HG02870 (cell line): ENCODE measurements around the gene FAAP24.
"Not testable (repeated sequence)": the region's sequence is repeated elsewhere in the genome, so short reads cannot be mapped to it uniquely, and the experiment has no call there.

Source experiments
- ATAC-seq: cut with Tn5 transposase; IDR thresholded peaks from one replicate; pipeline ENCODE4 v1.9.1; 2021; ENCODE audit warnings: mild to moderate bottlenecking, moderate library complexity; ENCODE audit not compliant: unreplicated experiment

The FAAP24 gene

DNA sequence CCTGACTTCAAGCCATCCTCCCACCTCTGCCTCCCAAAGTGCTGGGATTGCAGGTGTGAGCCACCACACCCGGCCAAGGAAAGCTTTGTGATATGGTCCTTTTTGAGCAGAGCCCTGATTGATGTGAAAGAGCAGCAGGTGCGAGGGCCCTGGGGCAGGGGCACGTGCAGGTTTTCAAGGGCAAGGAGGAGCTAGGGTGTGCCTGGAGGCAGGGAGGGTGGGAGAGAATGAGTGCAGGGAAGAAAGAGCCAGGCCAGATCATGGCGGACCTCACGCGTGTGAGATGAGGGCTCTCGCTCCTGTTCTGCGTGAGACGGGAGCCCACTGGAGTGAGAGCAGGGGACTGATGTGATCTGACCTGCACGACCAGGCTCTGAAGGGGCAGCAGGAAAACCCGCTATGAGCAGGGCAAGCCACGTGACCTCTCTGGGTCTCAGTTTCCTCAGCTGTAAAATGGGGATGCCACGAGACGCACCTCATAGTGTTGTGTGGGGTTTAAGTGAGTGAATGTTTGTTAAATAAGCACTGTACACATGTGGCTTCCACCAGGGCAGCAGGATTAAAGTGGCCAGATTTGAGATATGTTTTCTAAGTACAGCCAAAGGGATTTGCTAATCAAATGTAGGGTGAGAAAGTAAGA, 25.8 kb downstream of the FAAP24 start:
- ATAC-seq = no peak

DNA sequence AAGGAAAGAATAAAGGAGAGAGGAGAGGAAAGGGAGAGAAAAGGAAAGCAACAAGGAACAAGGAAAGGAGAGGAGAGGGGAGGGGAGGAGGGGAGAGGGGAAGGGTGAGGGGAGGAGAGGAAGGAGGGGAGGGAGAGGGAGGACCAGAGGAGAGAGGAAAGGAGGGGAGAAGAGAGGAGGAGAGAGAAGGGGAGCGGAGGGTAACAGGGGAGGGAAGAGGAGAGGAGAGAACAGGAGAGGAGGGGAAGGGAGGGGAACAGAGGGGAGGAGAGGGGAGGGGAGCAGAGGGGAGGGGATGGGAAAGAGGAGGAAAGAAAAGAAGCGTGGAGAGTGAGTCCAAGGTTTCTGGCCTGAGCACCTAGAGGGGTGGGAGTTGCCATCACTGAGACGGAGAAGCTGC, 26.7 kb downstream of the FAAP24 start:
- no peak for ATAC-seq

DNA sequence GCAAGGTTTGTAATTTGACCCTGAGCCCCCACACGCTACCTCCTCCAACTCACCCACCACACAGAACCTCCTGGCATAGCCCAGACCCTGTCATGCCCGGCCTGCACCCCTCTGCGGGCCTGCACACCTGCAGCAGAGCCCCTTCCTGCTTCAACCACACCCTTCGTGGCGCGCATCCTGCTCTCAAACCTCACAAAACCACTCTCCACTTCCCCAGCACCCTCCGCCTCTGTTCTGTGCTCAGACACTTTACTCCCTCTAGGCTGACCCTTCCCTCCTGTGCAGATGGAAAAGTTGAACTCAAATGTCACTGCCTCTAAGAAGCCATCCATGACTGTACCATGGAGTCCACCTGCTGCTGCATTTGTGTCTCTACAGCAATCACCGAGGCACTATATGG, 28.5 kb downstream of the FAAP24 start:
- no peak for ATAC-seq

DNA sequence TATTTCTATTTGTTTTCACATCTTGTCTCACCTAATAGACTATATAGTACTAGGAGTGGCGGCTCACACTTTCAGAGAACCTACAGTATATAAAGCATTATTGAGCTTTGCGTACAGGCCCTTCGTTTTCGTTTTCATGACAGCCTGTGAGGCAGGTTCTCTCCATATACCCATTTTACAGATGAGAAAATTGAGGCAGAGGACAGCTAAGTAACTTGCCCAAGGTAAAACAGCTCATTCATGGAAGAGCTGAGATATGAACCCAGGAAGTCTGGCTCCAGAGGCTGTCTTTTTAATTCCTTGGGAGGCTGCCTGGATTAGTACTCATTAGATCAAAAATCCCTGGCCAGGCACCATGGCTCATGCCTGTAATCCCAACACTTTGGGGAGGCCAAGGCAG, 28.9 kb downstream of the FAAP24 start:
- no peak for ATAC-seq

DNA sequence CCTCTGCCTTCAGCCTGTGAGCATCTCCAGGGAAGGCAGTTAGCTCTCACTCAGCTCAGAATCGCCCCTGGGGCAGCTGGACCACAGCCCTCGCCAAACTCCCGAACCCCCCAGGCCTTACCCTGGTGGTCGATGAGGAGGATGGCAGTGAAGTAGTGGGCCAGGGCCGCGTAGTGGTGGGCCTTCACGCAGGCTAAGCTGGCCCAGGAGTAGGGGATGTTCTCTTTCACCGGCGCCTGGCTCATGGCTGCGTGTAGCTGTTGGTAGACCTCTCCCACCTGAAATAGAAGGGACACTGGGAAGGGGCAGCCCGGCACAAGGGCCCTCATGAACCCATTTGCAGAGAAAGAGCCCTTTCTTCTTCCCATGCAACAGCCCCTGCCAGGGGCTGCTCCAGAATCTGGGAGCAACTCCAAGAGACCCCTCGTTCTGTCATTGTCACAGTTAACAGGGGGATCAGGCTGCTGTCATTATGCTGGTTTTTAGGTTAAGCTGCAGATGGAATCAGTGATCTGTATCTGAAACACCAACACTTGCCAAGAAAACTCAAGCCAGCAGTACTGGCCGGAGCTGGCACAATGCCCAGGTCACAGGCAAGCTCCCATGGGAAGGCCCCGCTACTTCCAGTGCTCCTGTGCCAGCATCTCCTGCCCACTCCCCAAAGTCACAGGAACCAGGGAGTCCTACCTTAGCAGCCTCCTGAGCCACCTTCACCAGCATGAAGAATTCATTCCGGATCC, 30.3 kb downstream of the FAAP24 start:
- ATAC-seq = not testable (repeated sequence)

DNA sequence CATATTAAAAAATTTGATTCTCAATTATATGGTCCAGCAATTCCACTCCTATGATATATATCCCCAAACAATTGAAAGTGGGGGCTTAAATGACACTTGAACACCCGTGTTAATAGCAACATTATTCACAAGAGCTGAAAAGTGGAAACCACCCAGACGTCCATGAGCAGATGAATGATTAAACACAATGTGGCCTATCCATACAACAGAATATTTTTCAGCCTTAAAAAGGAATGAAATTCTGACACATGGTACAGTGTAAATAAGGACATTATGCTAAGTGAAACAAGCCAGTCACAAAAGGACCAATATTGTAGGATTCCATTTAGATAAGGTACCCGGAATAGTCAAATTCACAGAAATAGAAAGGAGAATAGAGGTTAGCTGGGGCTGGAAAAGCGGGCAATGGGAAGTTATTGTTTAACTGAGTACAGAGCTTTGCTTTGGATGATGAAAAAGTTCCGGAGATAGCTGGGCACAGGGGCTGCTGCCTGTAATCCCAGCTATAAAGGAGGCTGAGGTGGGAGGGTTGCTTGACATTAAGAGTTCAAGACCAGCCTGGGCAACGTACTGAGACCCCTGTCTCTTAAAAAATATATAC, 31.5 kb downstream of the FAAP24 start:
- ATAC-seq = not testable (repeated sequence)

DNA sequence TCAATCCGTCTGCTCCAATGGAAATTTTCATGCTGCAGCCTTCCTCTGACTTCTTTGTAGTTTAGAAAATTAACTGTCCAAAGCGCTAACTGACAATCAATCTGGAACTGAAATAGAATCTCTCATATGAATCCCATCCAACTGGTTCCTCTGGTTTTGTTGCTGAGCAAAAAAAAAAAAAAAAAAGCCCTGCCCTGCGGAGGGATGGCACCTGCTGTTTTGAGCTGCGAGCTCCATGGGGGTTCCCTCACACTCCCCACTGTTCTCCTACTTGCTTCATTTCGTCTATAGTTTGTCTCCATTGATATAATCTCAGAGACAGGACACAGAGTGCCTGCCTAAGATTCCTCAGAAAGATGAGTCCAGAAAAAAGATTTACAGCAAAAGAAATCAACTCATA, 33.4 kb downstream of the FAAP24 start:
- ATAC-seq = no peak

DNA sequence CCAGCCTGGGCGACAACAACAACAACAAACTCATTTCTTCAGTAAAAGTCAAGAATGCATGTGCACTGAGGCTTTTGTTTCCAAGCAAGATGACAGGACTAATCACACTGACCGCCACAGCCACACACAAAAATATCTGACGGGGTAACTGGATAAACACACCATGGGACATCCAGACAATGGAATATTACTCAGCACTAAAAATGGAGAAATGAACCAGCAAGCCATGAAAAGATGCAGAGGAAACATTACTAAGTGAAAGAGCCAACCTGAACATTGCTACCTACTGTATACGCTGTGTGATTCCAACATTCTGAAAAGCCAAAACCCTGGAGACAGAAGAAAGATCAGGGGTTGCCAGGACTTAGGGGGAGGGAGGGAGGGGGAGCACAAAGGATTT, 36.7 kb downstream of the FAAP24 start:
- ATAC-seq = no peak

DNA sequence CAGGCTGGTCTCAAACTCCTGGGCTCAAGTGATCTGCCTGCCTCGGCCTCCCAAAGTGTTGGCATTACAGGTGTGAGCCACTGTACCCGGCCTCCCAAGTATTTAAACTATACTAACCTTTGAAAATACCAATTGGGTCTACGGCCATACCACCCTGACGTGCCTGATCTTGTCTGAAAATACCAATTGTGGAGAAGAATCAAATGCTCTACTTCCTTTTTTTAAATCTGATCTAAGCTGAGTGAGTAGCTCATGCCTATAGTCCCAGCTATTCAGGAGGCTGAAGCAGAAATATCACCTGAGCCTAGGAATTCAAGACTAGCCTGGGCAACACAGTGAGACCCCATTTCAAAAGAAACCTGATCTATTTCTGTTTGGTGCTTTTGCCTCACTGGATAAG, 38.8 kb downstream of the FAAP24 start:
- ATAC-seq = not testable (repeated sequence)

DNA sequence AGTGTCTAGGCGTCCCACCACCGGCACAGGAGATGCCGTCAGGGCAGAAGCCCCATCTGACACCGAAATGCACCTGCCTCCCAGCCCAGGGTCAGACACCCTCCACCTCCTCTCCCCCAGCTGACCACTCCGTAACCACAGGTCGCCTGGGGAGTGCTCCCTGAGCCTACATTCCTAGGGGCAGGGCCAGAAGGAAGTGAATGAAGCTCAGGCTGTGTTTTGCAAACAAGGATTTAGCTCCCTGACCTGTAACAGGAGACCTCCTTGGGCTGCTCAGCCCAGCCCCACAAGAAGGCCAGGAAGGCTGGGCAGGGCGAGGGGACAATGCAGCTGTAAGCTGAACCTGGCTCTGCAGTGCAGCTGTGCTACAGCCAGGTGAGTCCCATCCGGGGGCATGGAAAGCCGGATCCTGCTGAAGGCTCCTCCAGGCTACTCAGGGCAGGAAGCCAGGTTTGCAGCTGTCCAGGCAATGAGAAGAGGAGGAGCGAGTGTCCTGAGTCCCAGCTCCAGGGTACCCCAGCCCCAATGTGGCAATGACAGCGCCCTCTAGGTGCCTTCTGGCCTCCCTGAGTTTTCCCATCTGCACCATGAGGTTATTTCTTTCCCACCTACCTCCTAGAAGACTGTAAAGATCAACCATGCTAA, 50.6 kb downstream of the FAAP24 start:
- ATAC-seq = no peak

DNA sequence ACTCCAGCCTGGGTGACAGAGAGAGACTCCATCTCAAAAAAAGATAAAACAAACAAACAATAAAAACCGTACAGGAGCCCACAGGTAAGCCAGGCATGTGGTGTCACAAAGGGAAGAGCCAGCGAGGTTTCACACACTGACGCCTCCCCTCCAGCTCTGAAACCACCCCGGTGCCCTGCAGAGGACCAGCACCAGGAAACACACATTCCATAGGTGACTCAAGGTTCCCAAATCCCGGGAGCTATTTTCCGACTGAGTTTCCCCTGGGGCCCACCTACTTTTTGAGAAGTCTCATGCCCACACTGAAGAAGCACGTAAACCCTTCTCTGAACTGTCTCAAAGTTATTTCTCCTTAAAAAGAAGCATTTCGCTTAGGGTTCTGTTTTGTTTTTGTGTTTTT, 52.4 kb downstream of the FAAP24 start:
- no peak for ATAC-seq

DNA sequence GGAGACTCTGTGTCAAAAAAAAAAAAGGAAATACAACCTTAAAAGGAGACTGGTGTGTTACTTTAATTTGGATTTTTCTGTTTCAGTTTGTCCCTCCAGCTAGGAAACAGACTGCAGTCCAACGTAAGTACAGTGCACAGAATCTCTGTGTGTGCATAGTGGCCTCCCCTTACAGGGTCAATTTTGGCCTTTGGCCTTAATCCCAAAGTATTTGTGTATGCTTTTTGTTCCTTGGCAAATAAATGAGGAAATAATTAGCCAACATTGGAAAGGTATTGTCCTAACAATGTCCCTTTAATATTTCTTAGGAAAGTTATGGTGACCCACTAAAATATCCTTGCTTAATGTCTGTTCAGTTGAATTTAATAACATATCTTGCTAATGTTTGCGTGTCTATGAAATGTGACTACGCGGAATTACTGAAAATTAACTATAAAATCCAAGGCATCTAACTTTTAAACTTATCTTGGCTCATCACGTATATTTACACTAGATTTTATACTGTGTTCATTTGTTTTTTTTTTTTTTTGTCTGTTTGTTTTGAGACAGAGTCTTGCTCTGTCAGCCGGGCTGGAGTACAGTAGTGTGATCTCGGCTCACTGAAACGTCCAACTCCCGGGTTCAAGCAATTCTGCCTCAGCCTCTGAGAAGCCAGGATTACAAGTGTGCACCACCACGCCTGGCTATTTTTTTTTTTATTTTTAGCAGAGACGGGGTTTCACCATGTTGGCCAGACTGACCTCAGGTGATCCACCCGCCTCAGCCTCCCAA, 53.6 kb downstream of the FAAP24 start:
- not testable (repeated sequence) for ATAC-seq

DNA sequence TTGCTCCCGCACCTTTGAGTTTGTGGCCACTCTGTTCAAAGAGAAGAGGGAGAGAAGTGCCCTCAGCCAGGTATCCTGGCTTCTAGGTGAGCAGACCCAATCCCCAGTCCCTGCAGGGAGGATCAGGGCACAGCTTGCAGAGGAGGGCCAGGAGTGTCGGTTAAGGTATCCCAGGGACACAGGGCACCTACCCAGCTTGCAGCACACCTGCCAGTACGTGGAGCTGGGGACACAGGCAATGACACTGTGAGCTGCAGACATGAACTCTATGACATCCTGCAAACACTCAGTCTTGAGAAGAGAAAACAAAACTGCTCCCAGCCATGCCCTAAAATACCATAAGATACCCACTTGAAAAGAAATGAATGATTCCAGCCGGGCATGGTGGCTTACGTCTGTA, 54.6 kb downstream of the FAAP24 start:
- not testable (repeated sequence) for ATAC-seq
